ENCODE data around the gene RMDN2.

RMDN2 gene

GRCh38 chr2:38039121-38039910, 114.2 kb downstream of the RMDN2 start:
- no peak for TF ChIP-seq CTCF (conservative IDR thresholded peaks at IDR 0.05; ENCODE audit: low read depth, low read length)

GRCh38 chr2:38045811-38046210, 120.7 kb downstream of the RMDN2 start:
- no peak for TF ChIP-seq CTCF (conservative IDR thresholded peaks at IDR 0.05; ENCODE audit: low read depth, low read length)
- H3K4me3 ChIP-seq (ENCODE audit: low read depth, low read length) = no peak overlapping the region
- no peak for DNase-seq (ENCODE audit: low read depth)

More at GRCh38 chr2:38039121-38039910, 114.2 kb downstream of the RMDN2 start:
- no peak overlapping the region for H3K4me3 ChIP-seq (ENCODE audit: low read depth, low read length)
- DNase-seq (ENCODE audit: low read depth) = peak; percentile 60

GRCh38 chr2:38056216-38056615, 131.1 kb downstream of the RMDN2 start:
- no peak overlapping the region for H3K4me3 ChIP-seq (ENCODE audit: low read depth, low read length)
- DNase-seq (ENCODE audit: low read depth) = no peak
- no peak for TF ChIP-seq CTCF (conservative IDR thresholded peaks at IDR 0.05; ENCODE audit: low read depth, low read length)

- no peak for TF ChIP-seq CTCF (conservative IDR thresholded peaks at IDR 0.05; ENCODE audit: low read depth, low read length)
- no peak for DNase-seq (ENCODE audit: low read depth)
- no peak overlapping the region for H3K4me3 ChIP-seq (ENCODE audit: low read depth, low read length)
These were observed 132.7 kb downstream of the RMDN2 start for GRCh38 chr2:38057651-38058410.

- DNase-seq (ENCODE audit: low read depth) = no peak
- no peak for TF ChIP-seq CTCF (conservative IDR thresholded peaks at IDR 0.05; ENCODE audit: low read depth, low read length)
- no peak overlapping the region for H3K4me3 ChIP-seq (ENCODE audit: low read depth, low read length)
These were observed 135.3 kb downstream of the RMDN2 start for GRCh38 chr2:38060236-38061018.

- peak; percentile 65 for DNase-seq (ENCODE audit: low read depth)
- H3K4me3 ChIP-seq (ENCODE audit: low read depth, low read length) = no peak overlapping the region
- TF ChIP-seq CTCF (conservative IDR thresholded peaks at IDR 0.05; ENCODE audit: low read depth, low read length) = no peak
These were observed 139.9 kb downstream of the RMDN2 start for GRCh38 chr2:38064801-38065501.
